ENCODE results near the gene SLC44A5.

GRCh38 chr1:75531570-75531969, 79.3 kb downstream of the SLC44A5 start:
- TF ChIP-seq CTCF (IDR thresholded peaks at IDR 0.05) (no peak), EZH2 (IDR thresholded peaks at IDR 0.05; ENCODE audit: borderline replicate concordance, insufficient read depth, low read depth, low read length, poor library complexity, severe bottlenecking) (no peak)
